ENCODE data around the gene SRPRB. TPM values are rescaled to one million over a fixed set of nuclear protein-coding genes. Genes with fewer than 3 reads are reported as not detected.

The SRPRB gene
- total RNA-seq, 1 experiment from 2014 or later: 66.0 TPM

- DNase-seq (ENCODE audit: low read depth): no peak
Observed at GRCh38 chr3:133866141-133866540, 60.5 kb downstream of the SRPRB start.

- no peak for DNase-seq (ENCODE audit: low read depth)
Observed at GRCh38 chr3:133868186-133868585, 62.6 kb downstream of the SRPRB start.

GRCh38 chr3:133868758-133869475, 63.3 kb downstream of the SRPRB start:
- DNase-seq (ENCODE audit: low read depth): no peak

GRCh38 chr3:133869586-133869985, 64.0 kb downstream of the SRPRB start:
- DNase-seq (ENCODE audit: low read depth): no peak

GRCh38 chr3:133870822-133871221, 65.2 kb downstream of the SRPRB start:
- no peak for DNase-seq (ENCODE audit: low read depth)

Other genes starting within 250 kb of the SRPRB start
- 143 and 202 TPM in 2 replicates for gene CDV3, start 232.1 kb upstream of the SRPRB start, total RNA-seq (2014; rRNA removed; shearing (Covaris generic))
- 53.5 and 56.8 TPM in 2 replicates for gene TOPBP1, start 143.9 kb upstream of the SRPRB start, total RNA-seq (2014; rRNA removed; shearing (Covaris generic))
- not detected in 2 replicates for gene TF, start 59.4 kb upstream of the SRPRB start, total RNA-seq (2014; rRNA removed; shearing (Covaris generic))
- gene RAB6B, start 90.1 kb downstream of the SRPRB start, total RNA-seq (2014; rRNA removed; shearing (Covaris generic)): 0.25 and 0.62 TPM in 2 replicates
- gene SLCO2A1, start 224.1 kb downstream of the SRPRB start, total RNA-seq (2014; rRNA removed; shearing (Covaris generic)): 0.20 and 0.47 TPM in 2 replicates